Measurements from ENCODE around the gene ZBTB26.

DNA sequence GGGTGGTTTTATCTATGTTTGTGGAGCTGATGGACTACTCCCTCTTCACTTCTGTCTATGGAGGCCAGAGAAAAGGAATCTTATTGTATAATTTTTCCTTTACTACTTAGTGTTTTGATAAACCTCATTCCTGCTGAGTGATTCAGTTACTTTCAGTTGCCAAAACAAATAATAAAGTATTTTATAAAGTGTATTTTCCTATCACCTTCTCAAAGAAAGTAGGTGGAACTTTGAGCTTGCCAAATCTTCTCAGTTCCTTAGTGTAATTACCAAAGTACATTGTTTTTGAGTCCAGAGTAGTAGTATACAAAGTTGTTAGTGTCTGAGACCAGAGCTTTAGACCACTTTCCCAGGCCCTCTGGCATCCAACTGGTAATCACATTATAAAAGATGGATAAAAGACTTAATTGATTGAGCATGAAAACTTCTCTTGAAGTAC is 23.0 kb upstream of the ZBTB26 start:
- no peak for TF ChIP-seq CTCF (IDR thresholded peaks at IDR 0.05)
- TF ChIP-seq ESRRA (CRISPR knock-in tag; IDR thresholded peaks at IDR 0.05; ENCODE audit: borderline replicate concordance) = no peak
- no peak for TF ChIP-seq RELA (CRISPR knock-in tag; IDR thresholded peaks at IDR 0.05; ENCODE audit: borderline replicate concordance)
- TF ChIP-seq SP1 (CRISPR knock-in tag; conservative IDR thresholded peaks at IDR 0.05) = no peak
- TF ChIP-seq, protein P1, sequence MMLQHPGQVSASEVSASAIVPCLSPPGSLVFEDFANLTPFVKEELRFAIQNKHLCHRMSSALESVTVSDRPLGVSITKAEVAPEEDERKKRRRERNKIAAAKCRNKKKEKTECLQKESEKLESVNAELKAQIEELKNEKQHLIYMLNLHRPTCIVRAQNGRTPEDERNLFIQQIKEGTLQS (CRISPR knock-in tag; conservative IDR thresholded peaks at IDR 0.05) = no peak
- TF ChIP-seq, protein P2, sequence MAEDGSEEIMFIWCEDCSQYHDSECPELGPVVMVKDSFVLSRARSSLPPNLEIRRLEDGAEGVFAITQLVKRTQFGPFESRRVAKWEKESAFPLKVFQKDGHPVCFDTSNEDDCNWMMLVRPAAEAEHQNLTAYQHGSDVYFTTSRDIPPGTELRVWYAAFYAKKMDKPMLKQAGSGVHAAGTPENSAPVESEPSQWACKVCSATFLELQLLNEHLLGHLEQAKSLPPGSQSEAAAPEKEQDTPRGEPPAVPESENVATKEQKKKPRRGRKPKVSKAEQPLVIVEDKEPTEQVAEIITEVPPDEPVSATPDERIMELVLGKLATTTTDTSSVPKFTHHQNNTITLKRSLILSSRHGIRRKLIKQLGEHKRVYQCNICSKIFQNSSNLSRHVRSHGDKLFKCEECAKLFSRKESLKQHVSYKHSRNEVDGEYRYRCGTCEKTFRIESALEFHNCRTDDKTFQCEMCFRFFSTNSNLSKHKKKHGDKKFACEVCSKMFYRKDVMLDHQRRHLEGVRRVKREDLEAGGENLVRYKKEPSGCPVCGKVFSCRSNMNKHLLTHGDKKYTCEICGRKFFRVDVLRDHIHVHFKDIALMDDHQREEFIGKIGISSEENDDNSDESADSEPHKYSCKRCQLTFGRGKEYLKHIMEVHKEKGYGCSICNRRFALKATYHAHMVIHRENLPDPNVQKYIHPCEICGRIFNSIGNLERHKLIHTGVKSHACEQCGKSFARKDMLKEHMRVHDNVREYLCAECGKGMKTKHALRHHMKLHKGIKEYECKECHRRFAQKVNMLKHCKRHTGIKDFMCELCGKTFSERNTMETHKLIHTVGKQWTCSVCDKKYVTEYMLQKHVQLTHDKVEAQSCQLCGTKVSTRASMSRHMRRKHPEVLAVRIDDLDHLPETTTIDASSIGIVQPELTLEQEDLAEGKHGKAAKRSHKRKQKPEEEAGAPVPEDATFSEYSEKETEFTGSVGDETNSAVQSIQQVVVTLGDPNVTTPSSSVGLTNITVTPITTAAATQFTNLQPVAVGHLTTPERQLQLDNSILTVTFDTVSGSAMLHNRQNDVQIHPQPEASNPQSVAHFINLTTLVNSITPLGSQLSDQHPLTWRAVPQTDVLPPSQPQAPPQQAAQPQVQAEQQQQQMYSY (CRISPR knock-in tag; IDR thresholded peaks at IDR 0.05) = no peak
- TF ChIP-seq, protein P3, sequence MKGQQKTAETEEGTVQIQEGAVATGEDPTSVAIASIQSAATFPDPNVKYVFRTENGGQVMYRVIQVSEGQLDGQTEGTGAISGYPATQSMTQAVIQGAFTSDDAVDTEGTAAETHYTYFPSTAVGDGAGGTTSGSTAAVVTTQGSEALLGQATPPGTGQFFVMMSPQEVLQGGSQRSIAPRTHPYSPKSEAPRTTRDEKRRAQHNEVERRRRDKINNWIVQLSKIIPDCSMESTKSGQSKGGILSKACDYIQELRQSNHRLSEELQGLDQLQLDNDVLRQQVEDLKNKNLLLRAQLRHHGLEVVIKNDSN (CRISPR knock-in tag; IDR thresholded peaks at IDR 0.05) = no peak
- no peak for TF ChIP-seq TCF7 (CRISPR knock-in tag; IDR thresholded peaks at IDR 0.05; ENCODE audit: low read depth)

All from WTC11 (cell line).